Measurements from ENCODE around the gene GABRB1.

GABRB1 gene

DNA sequence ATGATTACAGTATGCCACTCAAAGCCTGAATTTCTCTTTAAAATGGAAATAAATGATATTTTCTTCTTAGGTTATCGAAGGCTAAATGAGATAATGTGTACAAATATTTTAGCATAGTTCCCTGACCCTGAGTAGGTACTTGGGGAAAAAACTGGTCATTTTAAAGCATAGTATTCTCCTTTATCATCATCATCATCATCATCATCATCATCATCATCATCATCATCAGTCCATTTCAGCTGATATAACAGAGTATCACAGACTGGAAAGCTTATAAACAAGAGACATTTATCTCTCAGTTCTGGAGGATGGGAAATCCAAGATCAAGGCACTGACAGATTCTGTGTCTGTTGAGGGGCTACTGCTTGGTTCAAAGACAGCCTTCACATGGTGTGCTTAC is 13.9 kb downstream of the GABRB1 start:
- Histone ChIP-seq H3K27me3 (ENCODE audit: low read depth, low read length) (no peaks in the 10 kb centered on the region), H3K9me3 (ENCODE audit: insufficient read depth, low read length) (no peaks in the 10 kb centered on the region), H3K4me1 (ENCODE audit: low read length) (no peaks in the 10 kb centered on the region), H3K9ac (ENCODE audit: low read length) (no peak overlapping the region), H3K4me3 (ENCODE audit: low read length) (no peak overlapping the region), H3K27ac (ENCODE audit: low read length) (no peak overlapping the region), H4K20me1 (ENCODE audit: insufficient read depth, low read length) (no peaks in the 10 kb centered on the region), H3K79me2 (ENCODE audit: low read length) (no peaks in the 10 kb centered on the region), H2AFZ (ENCODE audit: low read depth, low read length) (no peak overlapping the region), H3K36me3 (replicated peaks; ENCODE audit: low read depth, low read length) (no peaks in the 10 kb centered on the region), H3K4me2 (ENCODE audit: low read length) (no peak overlapping the region)
- no peak for TF ChIP-seq EZH2phosphoT487 (IDR thresholded peaks at IDR 0.05; ENCODE audit: low read depth)
- TF ChIP-seq, protein P1, sequence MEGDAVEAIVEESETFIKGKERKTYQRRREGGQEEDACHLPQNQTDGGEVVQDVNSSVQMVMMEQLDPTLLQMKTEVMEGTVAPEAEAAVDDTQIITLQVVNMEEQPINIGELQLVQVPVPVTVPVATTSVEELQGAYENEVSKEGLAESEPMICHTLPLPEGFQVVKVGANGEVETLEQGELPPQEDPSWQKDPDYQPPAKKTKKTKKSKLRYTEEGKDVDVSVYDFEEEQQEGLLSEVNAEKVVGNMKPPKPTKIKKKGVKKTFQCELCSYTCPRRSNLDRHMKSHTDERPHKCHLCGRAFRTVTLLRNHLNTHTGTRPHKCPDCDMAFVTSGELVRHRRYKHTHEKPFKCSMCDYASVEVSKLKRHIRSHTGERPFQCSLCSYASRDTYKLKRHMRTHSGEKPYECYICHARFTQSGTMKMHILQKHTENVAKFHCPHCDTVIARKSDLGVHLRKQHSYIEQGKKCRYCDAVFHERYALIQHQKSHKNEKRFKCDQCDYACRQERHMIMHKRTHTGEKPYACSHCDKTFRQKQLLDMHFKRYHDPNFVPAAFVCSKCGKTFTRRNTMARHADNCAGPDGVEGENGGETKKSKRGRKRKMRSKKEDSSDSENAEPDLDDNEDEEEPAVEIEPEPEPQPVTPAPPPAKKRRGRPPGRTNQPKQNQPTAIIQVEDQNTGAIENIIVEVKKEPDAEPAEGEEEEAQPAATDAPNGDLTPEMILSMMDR (IDR thresholded peaks at IDR 0.05; ENCODE audit: low read depth, low read length) = no peak

DNA sequence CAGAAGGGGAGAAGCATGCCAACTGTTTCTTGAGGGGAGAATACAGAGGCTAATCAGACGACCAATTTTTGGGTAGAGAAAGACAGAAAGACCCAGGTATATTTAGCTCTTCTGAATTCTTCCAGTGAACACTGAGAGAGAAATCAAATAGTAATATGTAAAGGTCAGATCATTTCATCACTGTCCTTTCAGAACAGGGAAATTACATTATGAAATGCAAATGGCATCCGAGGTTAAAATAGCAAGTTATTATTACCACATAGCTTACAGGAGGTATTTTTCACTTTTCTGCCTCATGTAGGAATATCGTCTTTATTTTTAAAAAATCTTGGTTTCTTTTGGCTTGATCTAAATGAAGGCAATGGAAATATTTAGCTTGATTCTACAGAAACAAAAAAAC is 18.0 kb downstream of the GABRB1 start:
- Histone ChIP-seq H3K79me2 (ENCODE audit: low read length) (no peaks in the 10 kb centered on the region), H3K4me2 (ENCODE audit: low read length) (no peak overlapping the region), H3K36me3 (replicated peaks; ENCODE audit: low read depth, low read length) (no peaks in the 10 kb centered on the region), H4K20me1 (ENCODE audit: insufficient read depth, low read length) (no peaks in the 10 kb centered on the region), H3K4me3 (ENCODE audit: low read length) (no peak overlapping the region), H3K9me3 (ENCODE audit: insufficient read depth, low read length) (no peaks in the 10 kb centered on the region), H3K27me3 (ENCODE audit: low read depth, low read length) (no peaks in the 10 kb centered on the region), H3K9ac (ENCODE audit: low read length) (no peak overlapping the region), H2AFZ (ENCODE audit: low read depth, low read length) (no peak overlapping the region), H3K4me1 (ENCODE audit: low read length) (peaks cover 30% of the 10 kb centered on the region), H3K27ac (ENCODE audit: low read length) (no peak overlapping the region)
- no peak for TF ChIP-seq EZH2phosphoT487 (IDR thresholded peaks at IDR 0.05; ENCODE audit: low read depth)
- TF ChIP-seq, protein P1 (IDR thresholded peaks at IDR 0.05; ENCODE audit: low read depth, low read length) = no peak

DNA sequence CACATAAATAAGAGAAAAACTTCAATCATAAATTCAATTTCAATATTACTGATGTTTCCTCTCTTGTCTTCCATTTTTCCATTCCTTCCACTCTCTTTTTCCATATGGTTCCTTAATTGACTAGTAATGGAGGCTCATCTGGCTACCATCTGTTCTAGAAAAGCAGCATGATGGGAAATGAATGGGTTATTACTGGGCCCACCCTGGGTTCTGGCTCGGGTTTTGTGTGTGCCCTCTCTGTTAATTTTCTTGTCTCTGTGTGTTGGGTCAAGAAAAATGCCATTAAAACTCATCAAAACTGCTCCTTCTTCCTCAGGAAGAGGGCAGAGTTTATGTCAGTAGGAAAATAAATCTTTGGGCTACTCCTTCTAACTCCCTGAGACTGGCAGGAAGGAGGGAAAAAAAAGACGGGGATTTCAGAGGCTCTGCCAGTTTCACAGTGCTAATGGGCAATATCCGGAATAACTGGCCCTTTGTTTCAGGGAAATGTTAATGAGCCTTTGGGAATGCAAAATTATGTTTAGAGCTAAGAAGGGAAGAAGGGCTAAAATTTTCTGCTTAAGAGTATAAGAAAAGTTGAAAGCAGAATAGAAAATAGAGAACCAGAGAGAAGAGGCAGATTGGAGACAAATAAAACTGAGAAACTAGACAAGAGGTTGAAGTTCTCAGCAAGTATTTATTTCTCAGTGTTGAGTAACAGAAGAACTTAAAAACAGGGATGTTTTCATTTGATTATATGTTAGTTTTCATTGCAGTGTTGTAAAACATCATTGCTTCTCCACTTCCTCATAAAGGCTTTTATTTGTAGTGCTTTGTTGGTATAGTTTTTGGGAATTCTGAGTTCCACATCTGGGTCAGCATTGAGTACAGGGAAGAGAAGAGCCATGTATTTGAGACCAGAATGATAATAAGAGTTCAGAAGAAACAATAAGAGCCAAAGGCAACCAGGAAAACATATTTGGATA is 19.7 kb downstream of the GABRB1 start:
- no peaks in the 10 kb centered on the region for H4K20me1 ChIP-seq (ENCODE audit: insufficient read depth, low read length)
- no peaks in the 10 kb centered on the region for H3K79me2 ChIP-seq (ENCODE audit: low read length)
- TF ChIP-seq EZH2phosphoT487 (IDR thresholded peaks at IDR 0.05; ENCODE audit: low read depth) = no peak
- TF ChIP-seq, protein P1 (IDR thresholded peaks at IDR 0.05; ENCODE audit: low read depth, low read length) = no peak
- no peaks in the 10 kb centered on the region for H3K27me3 ChIP-seq (ENCODE audit: low read depth, low read length)
- 0 out of 2 replicates have a peak overlapping the region, but pooled peaks have one; percentile 21 for H3K27ac ChIP-seq (ENCODE audit: low read length)
- peaks cover 31% of the 10 kb centered on the region for H3K4me1 ChIP-seq (ENCODE audit: low read length)
- no peaks in the 10 kb centered on the region for H3K9me3 ChIP-seq (ENCODE audit: insufficient read depth, low read length)
- H3K9ac ChIP-seq (ENCODE audit: low read length) = no peak overlapping the region
- no peak overlapping the region for H3K4me3 ChIP-seq (ENCODE audit: low read length)
- H3K4me2 ChIP-seq (ENCODE audit: low read length) = peak overlapping the region; percentile 12; the same call in 1 of the 2 replicates
- no peaks in the 10 kb centered on the region for H3K36me3 ChIP-seq (replicated peaks; ENCODE audit: low read depth, low read length)
- no peak overlapping the region for H2AFZ ChIP-seq (ENCODE audit: low read depth, low read length)

DNA sequence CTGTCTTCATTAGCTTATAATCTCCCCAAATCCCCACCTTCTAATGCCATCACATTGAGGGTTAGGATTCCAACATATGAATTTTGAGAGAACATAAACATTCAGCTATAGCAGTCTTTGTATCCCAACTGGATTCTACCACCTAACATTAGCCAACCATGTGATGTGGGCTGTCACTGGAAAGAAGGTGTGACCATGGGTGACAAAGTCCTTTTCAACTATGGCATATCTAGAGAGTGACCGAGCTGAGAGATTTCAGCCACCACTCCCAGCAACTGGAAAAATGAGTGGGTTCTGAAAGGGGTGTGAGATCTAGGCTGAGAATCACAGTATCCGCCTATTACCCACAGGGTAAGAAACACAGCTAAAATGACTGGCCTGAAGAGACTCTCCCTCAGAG is 22.1 kb downstream of the GABRB1 start:
- Histone ChIP-seq H3K4me3 (ENCODE audit: low read length) (no peak overlapping the region), H3K36me3 (replicated peaks; ENCODE audit: low read depth, low read length) (no peaks in the 10 kb centered on the region), H3K4me2 (ENCODE audit: low read length) (peak overlapping the region; percentile 10; the same call in 1 of the 2 replicates), H3K9me3 (ENCODE audit: insufficient read depth, low read length) (no peaks in the 10 kb centered on the region), H3K9ac (ENCODE audit: low read length) (no peak overlapping the region), H4K20me1 (ENCODE audit: insufficient read depth, low read length) (no peaks in the 10 kb centered on the region), H3K27me3 (ENCODE audit: low read depth, low read length) (no peaks in the 10 kb centered on the region), H3K79me2 (ENCODE audit: low read length) (no peaks in the 10 kb centered on the region), H3K27ac (ENCODE audit: low read length) (no peak overlapping the region), H2AFZ (ENCODE audit: low read depth, low read length) (no peak overlapping the region), H3K4me1 (ENCODE audit: low read length) (peaks cover 31% of the 10 kb centered on the region)
- TF ChIP-seq, protein P1 (IDR thresholded peaks at IDR 0.05; ENCODE audit: low read depth, low read length) = no peak
- no peak for TF ChIP-seq EZH2phosphoT487 (IDR thresholded peaks at IDR 0.05; ENCODE audit: low read depth)
